ENCODE data around the gene HIBCH. TPM values are rescaled to one million over a fixed set of nuclear protein-coding genes. Genes with fewer than 3 reads are reported as not detected.
"Not testable (repeated sequence)": the region's sequence is repeated elsewhere in the genome, so short reads cannot be mapped to it uniquely, and the experiment has no call there.

The HIBCH gene
- total RNA-seq, 2 donors from 2014 or later, result 31.4 to 34.4 TPM

DNA sequence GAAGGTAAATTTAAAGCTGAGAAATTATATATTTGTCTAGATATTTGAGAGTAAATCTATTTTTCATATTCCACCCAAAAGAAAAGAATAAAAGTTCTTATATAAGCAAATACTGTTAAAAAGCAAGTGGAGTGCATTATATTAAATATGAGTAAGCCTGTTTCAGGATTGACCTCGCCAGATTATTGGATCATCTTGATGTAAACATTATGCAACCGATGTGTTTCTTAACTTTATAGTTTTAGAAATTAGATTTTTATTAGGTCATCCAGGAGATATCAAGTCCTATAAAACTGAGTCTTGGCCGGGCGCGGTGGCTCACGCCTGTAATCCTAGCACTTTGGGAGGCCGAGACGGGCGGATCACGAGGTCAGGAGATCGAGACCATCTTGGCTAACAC, 156.8 kb downstream of the HIBCH start:
- DNase-seq (ENCODE audit: low spot score), result no peak
- H3K9me3 ChIP-seq, result no peaks in the 10 kb centered on the region
- no peak overlapping the region for H3K27ac ChIP-seq
- H3K4me3 ChIP-seq, result no peak overlapping the region
- no peaks in the 10 kb centered on the region for H3K36me3 ChIP-seq
- peaks cover 3 to 19% of the 10 kb centered on the region in 2 donors for H3K4me1 ChIP-seq (ENCODE audit: control insufficient read depth in 1 of 2, low read depth in 2 of 2)
- H3K27me3 ChIP-seq (replicated peaks; ENCODE audit: insufficient read depth), result no peaks in the 10 kb centered on the region
- TF ChIP-seq, protein P1, sequence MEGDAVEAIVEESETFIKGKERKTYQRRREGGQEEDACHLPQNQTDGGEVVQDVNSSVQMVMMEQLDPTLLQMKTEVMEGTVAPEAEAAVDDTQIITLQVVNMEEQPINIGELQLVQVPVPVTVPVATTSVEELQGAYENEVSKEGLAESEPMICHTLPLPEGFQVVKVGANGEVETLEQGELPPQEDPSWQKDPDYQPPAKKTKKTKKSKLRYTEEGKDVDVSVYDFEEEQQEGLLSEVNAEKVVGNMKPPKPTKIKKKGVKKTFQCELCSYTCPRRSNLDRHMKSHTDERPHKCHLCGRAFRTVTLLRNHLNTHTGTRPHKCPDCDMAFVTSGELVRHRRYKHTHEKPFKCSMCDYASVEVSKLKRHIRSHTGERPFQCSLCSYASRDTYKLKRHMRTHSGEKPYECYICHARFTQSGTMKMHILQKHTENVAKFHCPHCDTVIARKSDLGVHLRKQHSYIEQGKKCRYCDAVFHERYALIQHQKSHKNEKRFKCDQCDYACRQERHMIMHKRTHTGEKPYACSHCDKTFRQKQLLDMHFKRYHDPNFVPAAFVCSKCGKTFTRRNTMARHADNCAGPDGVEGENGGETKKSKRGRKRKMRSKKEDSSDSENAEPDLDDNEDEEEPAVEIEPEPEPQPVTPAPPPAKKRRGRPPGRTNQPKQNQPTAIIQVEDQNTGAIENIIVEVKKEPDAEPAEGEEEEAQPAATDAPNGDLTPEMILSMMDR (IDR thresholded peaks at IDR 0.05), result no peak
- ATAC-seq (ENCODE audit: insufficient number of reproducible peaks, low FRiP score, low read depth), result no peak

DNA sequence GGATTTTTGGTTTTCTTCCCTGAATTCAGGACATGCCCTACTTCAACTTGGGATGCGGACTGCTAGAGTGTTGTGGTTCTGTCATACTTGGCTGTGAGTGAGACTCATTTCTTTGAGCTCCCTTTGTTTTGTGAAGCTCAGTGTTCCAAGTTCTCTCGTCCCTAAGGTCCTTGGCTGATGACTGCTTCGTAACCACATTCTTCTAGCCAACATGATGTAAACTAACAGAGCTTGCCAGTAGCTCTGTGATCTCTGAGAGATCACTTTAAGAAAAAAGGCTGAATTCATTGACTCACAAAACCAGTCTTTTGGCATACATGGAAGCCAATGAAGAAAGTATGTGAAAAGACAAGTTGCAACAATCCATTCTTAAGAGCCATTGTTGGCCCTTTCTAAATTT, 160.2 kb downstream of the HIBCH start:
- DNase-seq (ENCODE audit: low spot score), result no peak
- TF ChIP-seq, protein P1 (IDR thresholded peaks at IDR 0.05), result no peak
- Histone ChIP-seq H3K36me3 (no peaks in the 10 kb centered on the region), H3K27ac (peak overlapping the region in 1 of 2 donors; percentile 25), H3K4me1 (ENCODE audit: control insufficient read depth in 1 of 2, low read depth in 2 of 2) (peaks cover 3 to 19% of the 10 kb centered on the region in 2 donors), H3K27me3 (replicated peaks; ENCODE audit: insufficient read depth) (no peaks in the 10 kb centered on the region), H3K9me3 (no peaks in the 10 kb centered on the region), H3K4me3 (peak overlapping the region; percentile 26)
- no peak for ATAC-seq (ENCODE audit: insufficient number of reproducible peaks, low FRiP score, low read depth)

DNA sequence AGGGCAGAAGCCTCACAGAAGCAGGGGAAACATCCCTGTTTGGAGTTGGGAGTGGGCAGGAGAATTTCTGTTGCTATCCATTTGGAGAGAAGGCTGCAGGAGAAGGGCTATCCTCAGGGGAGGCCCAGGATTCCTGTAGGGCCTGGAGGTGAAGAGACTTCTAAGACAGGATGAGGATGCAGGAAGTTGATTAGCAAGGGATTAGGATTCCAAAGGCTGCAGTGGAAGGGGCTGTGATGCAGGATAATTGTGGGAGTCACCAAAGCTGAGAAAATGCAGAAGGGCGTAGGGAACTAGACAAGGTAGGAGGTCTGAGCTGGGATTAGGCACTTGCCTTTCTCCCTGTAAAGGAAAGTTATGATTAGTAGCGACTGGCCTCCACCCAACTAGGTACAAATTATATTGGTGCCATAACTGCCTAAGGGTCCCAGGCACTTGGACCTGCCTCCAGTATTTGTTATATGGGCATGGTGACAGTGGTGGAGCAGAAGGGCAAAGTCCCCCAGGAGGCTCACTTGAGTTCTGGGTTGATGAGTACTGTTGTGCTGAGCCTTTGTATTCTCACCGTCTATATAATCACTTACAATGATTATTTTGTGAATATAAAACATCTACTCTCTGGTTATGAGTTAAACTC, 160.7 kb downstream of the HIBCH start:
- ATAC-seq (ENCODE audit: insufficient number of reproducible peaks, low FRiP score, low read depth), result no peak
- Histone ChIP-seq H3K27ac (peak overlapping the region in 1 of 2 donors; percentile 25), H3K9me3 (no peaks in the 10 kb centered on the region), H3K4me1 (ENCODE audit: control insufficient read depth in 1 of 2, low read depth in 2 of 2) (peaks cover 3 to 19% of the 10 kb centered on the region in 2 donors), H3K36me3 (no peaks in the 10 kb centered on the region), H3K4me3 (no peak overlapping the region), H3K27me3 (replicated peaks; ENCODE audit: insufficient read depth) (no peaks in the 10 kb centered on the region)
- no peak for DNase-seq (ENCODE audit: low spot score)
- TF ChIP-seq, protein P1 (IDR thresholded peaks at IDR 0.05), result no peak

DNA sequence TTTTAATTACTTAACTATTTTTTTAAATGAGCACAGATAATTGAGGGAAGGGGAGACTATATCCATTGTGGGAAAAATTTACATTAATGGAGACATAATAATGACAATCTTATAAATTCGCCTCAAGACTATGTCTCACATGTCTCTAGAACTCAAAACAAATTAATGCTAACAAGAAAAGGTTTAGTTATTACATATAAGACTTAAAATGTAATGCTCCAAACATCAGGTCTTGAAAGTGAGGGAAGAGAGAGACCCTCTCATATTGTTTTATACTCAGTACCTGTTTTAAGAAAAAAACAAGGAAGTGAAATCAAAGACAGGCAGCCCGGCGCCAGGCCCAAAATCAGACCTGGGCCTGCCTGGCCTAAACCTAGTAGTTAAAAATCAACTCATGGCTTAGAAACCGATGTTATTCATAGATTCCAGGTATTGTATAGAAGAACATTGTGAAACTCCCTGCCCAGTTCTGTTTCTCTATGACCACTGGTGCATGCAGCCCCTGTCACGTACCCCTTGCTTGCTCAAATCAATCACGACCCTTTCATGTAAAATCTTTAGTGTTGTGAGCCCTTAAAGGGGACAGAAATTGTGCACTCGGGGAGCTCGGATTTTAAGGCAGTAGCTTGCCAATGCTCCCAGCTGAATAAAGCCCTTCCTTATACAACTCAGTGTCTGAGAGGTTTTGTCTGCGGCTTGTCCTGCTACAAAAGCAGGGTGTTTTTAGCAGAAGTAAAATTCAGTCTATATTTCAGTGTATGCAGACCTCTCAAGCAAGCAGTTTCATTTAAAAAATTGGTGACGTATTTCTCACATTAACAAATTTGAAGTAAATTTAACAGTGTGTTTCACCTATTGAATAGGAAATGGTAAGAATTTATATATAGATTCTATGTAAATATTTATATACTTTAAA, 161.8 kb downstream of the HIBCH start:
- not testable (repeated sequence) for H3K27me3 ChIP-seq (replicated peaks; ENCODE audit: insufficient read depth); H3K36me3 ChIP-seq; ATAC-seq (ENCODE audit: insufficient number of reproducible peaks, low FRiP score, low read depth); H3K27ac ChIP-seq; H3K9me3 ChIP-seq; DNase-seq (ENCODE audit: low spot score); H3K4me3 ChIP-seq
- H3K4me1 ChIP-seq (ENCODE audit: control insufficient read depth in 1 of 2, low read depth in 2 of 2), result peaks cover 3 to 19% of the 10 kb centered on the region in 2 donors

DNA sequence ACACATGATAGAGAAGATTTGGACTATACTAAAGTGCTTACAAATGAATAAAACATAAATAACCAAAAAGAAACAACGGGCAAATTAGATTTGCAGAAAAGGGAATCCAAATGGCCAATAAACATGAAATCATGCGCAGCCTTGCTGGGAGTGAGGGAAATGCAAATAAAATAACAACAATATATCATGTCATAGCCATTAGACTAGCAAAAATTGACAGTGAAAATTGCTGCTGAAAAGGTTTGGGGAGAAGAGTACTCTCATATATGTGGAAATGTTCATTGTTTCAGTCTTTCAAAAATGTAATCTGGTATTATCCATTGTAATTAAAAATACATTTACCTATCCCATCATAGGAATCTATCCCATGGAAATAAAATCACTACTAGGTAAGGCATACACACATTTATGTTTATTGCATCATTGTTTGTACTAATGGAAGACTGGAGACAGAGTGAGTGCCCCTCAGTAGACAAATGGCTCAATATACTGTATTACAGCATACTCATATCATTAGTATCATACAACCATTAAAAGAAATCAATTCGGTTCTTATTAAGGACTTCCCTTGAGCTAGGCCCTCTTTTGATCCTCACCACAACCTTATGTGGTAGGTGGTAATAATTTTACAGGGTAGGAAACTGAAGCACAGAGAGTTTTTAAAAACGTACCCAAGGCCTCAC, 163.0 kb downstream of the HIBCH start:
- Histone ChIP-seq H3K36me3 (no peaks in the 10 kb centered on the region), H3K4me1 (ENCODE audit: control insufficient read depth in 1 of 2, low read depth in 2 of 2) (peaks cover 3 to 19% of the 10 kb centered on the region in 2 donors), H3K4me3 (no peak overlapping the region), H3K27ac (no peak overlapping the region), H3K9me3 (no peaks in the 10 kb centered on the region), H3K27me3 (replicated peaks; ENCODE audit: insufficient read depth) (no peaks in the 10 kb centered on the region)
- ATAC-seq (ENCODE audit: insufficient number of reproducible peaks, low FRiP score, low read depth) (no peak), DNase-seq (ENCODE audit: low spot score) (no peak)
- TF ChIP-seq, protein P1 (IDR thresholded peaks at IDR 0.05), result no peak

Other genes starting within 250 kb of the HIBCH start
- gene INPP1, start 23.8 kb upstream of the HIBCH start, total RNA-seq, result 10 to 100 TPM; 13.0 to 36.6 TPM
- gene MFSD6, start 88.5 kb upstream of the HIBCH start, total RNA-seq, result 10 to 100 TPM; 61.0 to 75.1 TPM
- 1 to 10 TPM; 3.2 to 3.6 TPM for gene NEMP2, start 214.9 kb upstream of the HIBCH start, total RNA-seq

Data from thoracic aorta (tissue), 2 donors.